Inflammatory macrophage (primary cell): ENCODE results near the gene NPTN.

ENCODE experiments used
- DNase-seq, 2 donors: peaks; one replicate each; pipeline ENCODE4 v3.0.0-alpha.2; 2020 to 2022

The NPTN gene

GRCh38 chr15:73631915-73632669 is 1.1 kb downstream of the NPTN start:
- peak; percentile 32 to 39 for DNase-seq

DNA sequence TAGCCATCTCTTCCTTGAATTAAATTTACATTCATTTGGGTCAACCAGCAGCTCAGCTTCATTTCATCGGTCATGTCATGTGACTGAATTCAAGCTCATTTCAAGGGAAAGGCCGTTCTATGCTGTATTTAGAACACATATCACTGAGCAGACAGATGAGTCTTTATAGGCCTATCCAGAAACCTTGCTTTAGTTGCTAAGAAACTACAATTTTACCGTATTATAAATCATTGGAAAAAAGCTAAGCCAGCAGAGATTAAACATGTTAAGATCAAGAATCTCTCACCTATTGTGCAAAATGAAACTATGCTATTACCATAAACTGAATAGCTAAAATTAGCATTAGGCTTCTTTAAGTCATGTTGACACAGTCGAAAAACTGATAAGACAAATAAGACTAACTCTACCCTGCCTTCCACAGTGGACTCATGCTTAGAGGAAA is 2.2 kb downstream of the NPTN start:
- DNase-seq = no peak

DNA sequence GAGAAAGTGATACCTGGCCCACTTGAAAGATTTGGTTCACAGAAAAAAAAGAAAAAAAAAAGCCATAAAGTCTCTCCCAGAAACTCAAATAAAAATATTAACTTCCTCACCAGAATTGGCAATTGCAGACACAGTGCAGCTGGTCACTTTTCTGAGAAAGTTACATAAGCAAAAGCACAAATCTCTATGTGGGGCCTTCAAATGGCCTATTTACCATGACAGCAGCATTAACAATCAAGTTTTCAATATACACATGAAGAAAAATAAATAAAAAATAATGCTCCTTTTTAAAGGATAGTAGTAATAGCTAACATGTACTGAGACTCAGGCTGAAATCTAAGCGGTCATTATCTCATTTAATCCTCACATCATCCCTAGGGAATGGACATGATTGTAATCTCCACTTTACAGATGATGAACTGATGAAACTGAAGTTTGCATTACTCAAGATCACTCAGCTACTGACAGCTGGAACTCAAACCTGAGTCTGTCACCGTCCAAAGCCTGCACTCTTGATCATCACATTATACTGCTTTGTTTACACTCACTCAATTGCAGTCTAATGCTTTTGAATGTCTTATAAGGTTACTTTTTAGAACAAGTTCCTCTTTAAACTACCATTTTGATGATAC is 3.3 kb downstream of the NPTN start:
- DNase-seq = no peak

DNA sequence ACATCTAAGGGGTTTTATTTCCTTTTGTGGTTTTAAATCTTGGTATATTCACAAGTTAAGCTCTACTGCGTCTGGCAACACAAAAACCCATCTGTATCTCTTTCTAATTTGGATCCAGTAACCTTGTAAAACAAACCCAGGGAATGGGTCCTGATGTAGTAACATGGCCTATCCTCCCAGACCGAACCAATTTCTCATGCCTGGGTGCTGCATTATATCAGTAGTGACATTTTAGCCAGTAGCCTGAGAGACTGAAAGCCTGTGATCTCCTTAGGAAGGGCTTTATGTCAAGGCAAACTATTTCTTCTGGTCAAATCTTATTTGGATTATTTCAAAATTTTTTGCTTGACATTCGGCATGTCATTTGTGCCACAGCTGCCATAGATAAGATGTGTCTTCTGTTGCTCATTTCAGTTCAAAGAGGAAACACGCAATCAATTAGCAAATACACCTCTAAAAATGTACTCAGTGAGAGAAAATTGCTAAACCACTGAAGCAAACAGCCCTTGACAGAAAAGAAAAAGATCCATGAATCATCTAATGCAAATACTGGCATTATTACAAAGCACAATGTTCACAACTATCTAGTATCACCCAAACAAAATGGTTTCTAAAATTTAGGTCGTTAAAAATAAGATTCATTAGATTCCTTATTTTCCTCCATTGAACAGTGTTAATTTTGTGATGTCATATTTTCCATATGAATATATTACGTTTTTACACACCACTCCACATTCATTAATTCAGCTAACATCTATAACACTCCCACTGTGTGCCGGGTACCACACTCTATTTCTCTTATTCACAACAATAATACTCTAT is 4.0 kb downstream of the NPTN start:
- DNase-seq = peak; percentile 18 to 34

- DNase-seq = no peak
Observed at GRCh38 chr15:73628102-73628501, 5.1 kb downstream of the NPTN start.

DNA sequence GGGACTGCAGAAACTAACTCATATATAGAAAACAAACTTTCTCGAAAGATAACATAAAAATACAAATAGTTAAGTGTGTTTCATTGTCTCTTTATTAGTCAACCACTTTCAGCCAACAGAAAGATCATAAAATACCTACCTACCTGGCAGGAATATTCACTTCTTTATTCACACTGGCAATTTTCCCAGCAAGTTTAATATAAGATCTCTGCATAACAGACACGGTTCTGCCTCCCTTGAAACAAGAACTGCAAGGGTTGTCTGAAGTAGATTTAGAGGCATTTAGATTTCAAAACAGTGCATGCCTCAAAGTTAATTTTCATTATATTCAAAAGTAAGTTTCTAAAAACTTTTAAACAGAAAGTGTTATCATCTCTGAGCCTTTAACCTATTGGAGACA is 7.1 kb downstream of the NPTN start:
- no peak for DNase-seq

- no peak for DNase-seq
Observed at GRCh38 chr15:73624530-73624929, 8.7 kb downstream of the NPTN start.

- DNase-seq = no peak
Observed at GRCh38 chr15:73621286-73621826, 11.8 kb downstream of the NPTN start.

- no peak for DNase-seq
Observed at GRCh38 chr15:73620078-73620477, 13.1 kb downstream of the NPTN start.

- DNase-seq = no peak
Observed at GRCh38 chr15:73617913-73618312, 15.3 kb downstream of the NPTN start.

DNA sequence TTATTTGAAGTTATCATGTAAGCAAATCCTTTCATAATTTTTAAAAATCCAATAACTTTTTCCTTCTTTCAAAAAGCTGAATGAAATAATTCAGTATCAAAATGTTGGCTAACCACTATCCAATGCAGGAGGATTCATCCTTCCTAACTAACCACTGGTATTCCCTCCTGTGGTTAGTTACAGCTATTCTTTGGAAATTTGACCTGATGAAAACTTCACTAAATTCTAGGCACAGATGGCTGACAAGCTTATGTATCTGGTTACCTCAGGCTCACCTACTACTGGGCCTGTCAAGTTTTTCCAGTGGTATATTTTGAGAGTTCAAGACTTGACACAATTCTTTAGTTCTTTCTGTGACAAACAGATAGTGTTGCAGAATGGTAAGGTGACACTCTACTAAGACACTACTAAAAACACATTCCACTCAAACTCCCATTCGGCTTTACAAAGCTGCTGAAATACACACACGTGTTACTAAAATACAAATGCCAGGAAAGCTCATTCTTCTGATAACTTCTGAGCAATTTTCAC is 15.8 kb downstream of the NPTN start:
- DNase-seq = no peak

GRCh38 chr15:73608941-73609340 is 24.2 kb downstream of the NPTN start:
- DNase-seq = no peak

- DNase-seq = no peak
Observed at GRCh38 chr15:73608475-73608874, 24.7 kb downstream of the NPTN start.

GRCh38 chr15:73607843-73608242 is 25.3 kb downstream of the NPTN start:
- DNase-seq = no peak

GRCh38 chr15:73607405-73607804 is 25.8 kb downstream of the NPTN start:
- no peak for DNase-seq

DNA sequence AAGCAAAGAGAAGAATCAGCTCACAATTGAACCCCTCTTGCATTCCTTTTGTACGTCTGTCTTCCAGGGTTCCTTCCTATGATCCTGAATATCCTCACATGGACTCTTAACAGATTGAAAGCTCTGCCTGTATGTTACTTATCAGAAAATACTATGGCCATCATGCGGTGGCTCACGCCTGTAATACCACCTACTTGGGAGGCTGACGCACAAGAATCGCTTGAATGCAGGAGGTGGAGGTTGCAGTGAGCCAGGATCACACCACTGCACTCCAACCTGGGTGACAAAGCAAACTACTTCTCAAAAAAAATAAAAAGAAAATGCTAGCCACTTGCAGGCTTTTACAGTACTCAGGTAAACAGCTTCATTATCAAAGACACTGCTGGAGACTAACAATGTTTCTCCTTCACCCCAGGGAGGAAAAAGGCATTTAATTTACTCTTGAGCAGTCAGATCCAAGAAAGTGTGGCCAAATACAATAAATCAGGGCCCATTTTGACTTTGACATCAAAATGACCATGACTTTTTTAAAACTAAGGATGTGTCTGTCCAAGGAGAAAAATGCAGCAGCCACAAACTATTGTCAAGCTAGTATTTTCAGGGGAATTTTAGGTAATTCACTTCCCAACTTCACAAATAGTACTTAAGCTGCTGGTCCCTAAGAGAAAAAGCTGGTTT is 27.3 kb downstream of the NPTN start:
- no peak for DNase-seq

DNA sequence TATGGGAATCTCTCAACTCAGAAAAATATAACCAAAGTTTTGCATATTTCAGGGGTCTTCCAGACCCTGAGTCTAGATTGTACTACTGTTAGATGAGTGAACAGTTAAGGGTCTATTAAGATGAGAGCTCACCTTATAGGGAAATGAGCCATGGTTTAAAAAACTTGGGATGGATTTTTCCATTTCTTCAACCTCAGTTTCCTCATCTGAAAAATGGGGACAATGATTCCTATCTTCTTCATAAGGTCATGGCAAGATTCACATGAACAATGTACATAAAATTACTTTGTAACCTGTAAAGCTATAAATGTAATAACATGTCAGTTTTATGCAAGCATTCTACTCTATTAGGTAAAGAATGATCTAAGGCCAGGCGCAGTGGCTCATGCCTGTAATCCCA is 28.7 kb downstream of the NPTN start:
- no peak for DNase-seq

DNA sequence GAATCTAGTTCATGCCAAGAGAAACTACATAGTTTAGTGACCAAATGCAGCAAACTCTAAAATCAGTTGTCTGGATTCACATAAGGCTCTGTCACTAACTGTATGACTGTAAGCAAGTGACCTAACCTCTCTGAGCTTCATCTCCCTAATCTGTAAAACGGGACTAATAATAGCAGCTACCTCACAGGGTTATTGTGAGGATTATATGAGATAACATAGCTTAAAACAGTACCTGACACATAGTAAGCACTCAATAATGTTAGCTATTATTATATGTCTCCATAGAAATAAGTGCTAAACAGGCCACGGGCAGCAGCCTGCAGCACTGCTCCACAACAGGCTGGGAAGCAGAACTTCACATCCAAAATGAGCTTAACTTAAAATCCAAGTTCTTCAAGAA is 30.2 kb downstream of the NPTN start:
- DNase-seq = no peak

GRCh38 chr15:73602446-73602843 is 30.7 kb downstream of the NPTN start:
- peak in 1 of 2 donors; percentile 24 for DNase-seq

DNA sequence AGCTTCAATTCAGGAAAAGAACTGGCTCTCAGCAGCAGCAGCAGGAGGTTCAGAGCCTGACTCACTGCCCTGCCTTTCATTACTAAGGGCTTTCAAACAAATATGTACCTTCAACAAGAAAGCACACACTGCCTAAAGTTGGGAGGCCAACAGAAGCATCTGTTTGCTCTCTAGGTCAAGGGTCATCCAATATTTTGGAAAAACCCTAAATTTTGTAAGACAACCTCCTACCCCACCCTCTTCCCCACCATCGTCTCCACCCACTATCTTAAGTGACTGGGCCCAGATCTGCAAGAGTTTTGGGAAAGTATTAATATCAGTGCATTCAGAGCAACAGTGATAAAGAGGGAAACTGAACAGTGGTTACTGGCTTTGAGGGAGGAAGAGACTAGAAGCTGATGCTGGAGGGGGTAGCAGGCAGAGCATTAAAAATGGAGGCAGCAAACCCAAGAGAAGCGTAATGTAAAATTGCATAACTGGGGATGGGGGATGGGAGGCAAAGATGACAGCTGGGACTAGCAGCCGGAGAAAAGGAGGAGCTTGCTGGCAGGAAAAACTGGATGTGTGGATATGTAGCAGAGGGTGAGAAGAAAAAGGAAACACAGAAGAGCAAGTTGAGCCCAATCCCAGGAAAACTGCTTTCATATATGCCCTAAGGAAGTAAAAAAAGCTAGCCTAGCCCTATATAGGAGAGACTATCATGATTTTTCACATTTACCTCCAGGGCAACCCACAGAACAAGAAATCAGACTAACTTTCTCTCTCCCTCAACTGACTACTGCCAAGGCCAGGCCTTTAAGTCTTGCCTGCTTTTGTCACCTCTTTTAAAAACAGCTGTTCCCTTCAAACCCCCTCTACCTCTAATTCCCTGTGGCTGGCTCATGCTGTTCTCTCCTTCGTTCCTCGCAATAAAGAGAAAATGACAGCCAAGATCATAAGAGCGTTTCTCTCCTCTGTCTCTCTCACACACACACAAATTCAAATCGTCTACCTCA is 31.4 kb downstream of the NPTN start:
- DNase-seq = peak; percentile 13 to 15
